VCaP (cell line): Measurements from ENCODE around the gene LINC00632.
"Not testable (repeated sequence)": the region's sequence is repeated elsewhere in the genome, so short reads cannot be mapped to it uniquely, and the experiment has no call there.

Experiments
- H3K27ac ChIP-seq: fragments of 450-650 bp; 2 replicates; pipeline ENCODE4 v1.5.1; 2017
- CTCF ChIP-seq: fragments of 450-650 bp; conservative IDR thresholded peaks from 2 replicates; pipeline ENCODE4 v1.5.1; 2017; ENCODE audit warnings: mild to moderate bottlenecking, moderate library complexity

The LINC00632 gene

GRCh38 chrX:140709421-140709846 lies at the start of gene LINC00632:
TSS of gene LINC00632 (plus strand) at chrX:140709759.
- no peak for TF ChIP-seq CTCF
- no peak within 1 kb of the TSS for H3K27ac ChIP-seq

GRCh38 chrX:140661643-140662042 lies 47.9 kb upstream of the LINC00632 start:
- H3K27ac ChIP-seq = no peak overlapping the region
- peak; percentile 72 for TF ChIP-seq CTCF

- peak; percentile 66 for TF ChIP-seq CTCF
- no peak overlapping the region for H3K27ac ChIP-seq
These were observed 44.6 kb upstream of the LINC00632 start for GRCh38 chrX:140664939-140665338.

- H3K27ac ChIP-seq = no peak overlapping the region
- TF ChIP-seq CTCF = no peak; the same call in 1 of the 2 replicates
These were observed 36.5 kb upstream of the LINC00632 start for GRCh38 chrX:140672840-140673731.

- no peak overlapping the region for H3K27ac ChIP-seq
- TF ChIP-seq CTCF = no peak
These were observed 21.9 kb upstream of the LINC00632 start for GRCh38 chrX:140687706-140688105.

- not testable (repeated sequence) for H3K27ac ChIP-seq
These were observed 18.0 kb upstream of the LINC00632 start for GRCh38 chrX:140691596-140691995.

- 0 out of 2 replicates have a peak, but pooled peaks have one; percentile 9 for TF ChIP-seq CTCF
- no peak overlapping the region for H3K27ac ChIP-seq
These were observed 11.9 kb upstream of the LINC00632 start for GRCh38 chrX:140697618-140698017.

GRCh38 chrX:140701480-140701879 lies 8.1 kb upstream of the LINC00632 start:
- H3K27ac ChIP-seq = no peak overlapping the region

More at GRCh38 chrX:140701480-140701879, 8.1 kb upstream of the LINC00632 start:
- peak; percentile 76 for TF ChIP-seq CTCF
